ENCODE measurements around the gene SLC7A9. TPM values are rescaled to one million over a fixed set of nuclear protein-coding genes. Genes with fewer than 3 reads are reported as not detected.

The SLC7A9 gene
- total RNA-seq, 6 donors from 2014 or later = 0.26 to 1.2 (median 0.44) TPM; not detected in 2

- DNase-seq (no peak), ATAC-seq (ENCODE audit: low FRiP score in 2 of 2) (no peak)
- no peaks in the 10 kb centered on the region for H3K9me3 ChIP-seq
- no peak overlapping the region for H3K27ac ChIP-seq
- WGBS, 2 donors = 80 to 91% methylated on average over 6 to 8 of the region's 8 CpGs
- no peaks in the 10 kb centered on the region for H3K36me3 ChIP-seq
- H3K4me1 ChIP-seq = no peaks in the 10 kb centered on the region
- TF ChIP-seq EP300 (IDR thresholded peaks at IDR 0.05) = no peak
- TF ChIP-seq POLR2AphosphoS5 (IDR thresholded peaks at IDR 0.05) = no peak
- TF ChIP-seq CTCF (IDR thresholded peaks at IDR 0.05) = no peak
- TF ChIP-seq POLR2A (IDR thresholded peaks at IDR 0.05) = no peak
- H3K27me3 ChIP-seq = no peaks in the 10 kb centered on the region
- H3K4me3 ChIP-seq = no peak overlapping the region
These were observed 51.0 kb downstream of the SLC7A9 start for GRCh38 chr19:32818536-32818935.

GRCh38 chr19:32817569-32818476 lies 51.7 kb downstream of the SLC7A9 start:
- ATAC-seq (ENCODE audit: low FRiP score in 2 of 2) (no peak), DNase-seq (no peak)
- WGBS, 2 donors = 74 to 78% methylated on average over 17 of the region's 17 CpGs
- no peak for TF ChIP-seq POLR2AphosphoS5 (IDR thresholded peaks at IDR 0.05)
- TF ChIP-seq POLR2A (IDR thresholded peaks at IDR 0.05) = no peak
- TF ChIP-seq EP300 (IDR thresholded peaks at IDR 0.05) = no peak
- TF ChIP-seq CTCF (IDR thresholded peaks at IDR 0.05) = no peak
- Histone ChIP-seq H3K4me1 (no peaks in the 10 kb centered on the region), H3K36me3 (no peaks in the 10 kb centered on the region), H3K4me3 (no peak overlapping the region), H3K27me3 (no peaks in the 10 kb centered on the region), H3K27ac (no peak overlapping the region), H3K9me3 (no peaks in the 10 kb centered on the region)

- ATAC-seq (ENCODE audit: low FRiP score in 2 of 2) = no peak
These were observed 52.9 kb downstream of the SLC7A9 start for GRCh38 chr19:32816555-32817099.

GRCh38 chr19:32814624-32815023 lies 54.9 kb downstream of the SLC7A9 start:
- no peak overlapping the region for H3K27ac ChIP-seq
- no peaks in the 10 kb centered on the region for H3K4me1 ChIP-seq
- ATAC-seq (ENCODE audit: low FRiP score in 2 of 2) (peak in 1 of 2 donors; percentile 31), DNase-seq (no peak)
- no peaks in the 10 kb centered on the region for H3K36me3 ChIP-seq
- H3K9me3 ChIP-seq = no peaks in the 10 kb centered on the region
- H3K4me3 ChIP-seq = no peak overlapping the region
- TF ChIP-seq CTCF (IDR thresholded peaks at IDR 0.05) = no peak
- no peak for TF ChIP-seq POLR2A (IDR thresholded peaks at IDR 0.05)
- no peak for TF ChIP-seq EP300 (IDR thresholded peaks at IDR 0.05)
- no peak for TF ChIP-seq POLR2AphosphoS5 (IDR thresholded peaks at IDR 0.05)
- WGBS, 2 donors = 64 to 72% methylated on average over 6 of the region's 6 CpGs
- no peaks in the 10 kb centered on the region for H3K27me3 ChIP-seq

More at GRCh38 chr19:32816555-32817099, 52.9 kb downstream of the SLC7A9 start:
- H3K36me3 ChIP-seq = no peaks in the 10 kb centered on the region
- no peak for TF ChIP-seq POLR2AphosphoS5 (IDR thresholded peaks at IDR 0.05)
- no peak for TF ChIP-seq POLR2A (IDR thresholded peaks at IDR 0.05)
- no peak for TF ChIP-seq EP300 (IDR thresholded peaks at IDR 0.05)
- TF ChIP-seq CTCF (IDR thresholded peaks at IDR 0.05) = no peak
- no peaks in the 10 kb centered on the region for H3K4me1 ChIP-seq
- H3K4me3 ChIP-seq = no peak overlapping the region
- DNase-seq = no peak
- no peaks in the 10 kb centered on the region for H3K27me3 ChIP-seq
- no peak overlapping the region for H3K27ac ChIP-seq
- H3K9me3 ChIP-seq = no peaks in the 10 kb centered on the region
- WGBS, 2 donors = 71 to 73% methylated on average over 6 to 7 of the region's 7 CpGs
